ENCODE measurements around the gene EYS.

GRCh38 chr6:64289931-64290330, 1417.1 kb downstream of the EYS start:
- TF ChIP-seq CTCF (IDR thresholded peaks at IDR 0.05; ENCODE audit: control extremely low read depth in 1 of 3, insufficient read depth in 1 of 3, low read depth in 1 of 3, low read length in 3 of 3): no peak
- TF ChIP-seq TEAD4 (IDR thresholded peaks at IDR 0.05; ENCODE audit: low read depth, low read length): no peak
- TF ChIP-seq SIRT6 (IDR thresholded peaks at IDR 0.05; ENCODE audit: low read length): no peak

All from H1 (cell line).